ENCODE data around the gene FASTKD2.
"Not testable (repeated sequence)": the region's sequence is repeated elsewhere in the genome, so short reads cannot be mapped to it uniquely, and the experiment has no call there.

FASTKD2 gene

GRCh38 chr2:206792645-206793044 lies 27.2 kb downstream of the FASTKD2 start:
- DNase-seq = no peak

GRCh38 chr2:206797376-206797775 lies 32.0 kb downstream of the FASTKD2 start:
- DNase-seq = no peak

- DNase-seq = no peak
Observed at GRCh38 chr2:206798000-206798399, 32.6 kb downstream of the FASTKD2 start.

GRCh38 chr2:206799083-206799482 lies 33.7 kb downstream of the FASTKD2 start:
- DNase-seq = no peak

- DNase-seq = peak; percentile 15
Observed at GRCh38 chr2:206800506-206801417, 35.4 kb downstream of the FASTKD2 start.

- no peak for DNase-seq
Observed at GRCh38 chr2:206801418-206802189, 36.2 kb downstream of the FASTKD2 start.

GRCh38 chr2:206802654-206803514 lies 37.5 kb downstream of the FASTKD2 start:
- no peak for DNase-seq

- no peak for DNase-seq
Observed at GRCh38 chr2:206804326-206804725, 38.9 kb downstream of the FASTKD2 start.

- DNase-seq = no peak
Observed at GRCh38 chr2:206805887-206806607, 40.6 kb downstream of the FASTKD2 start.

GRCh38 chr2:206807624-206808023 lies 42.2 kb downstream of the FASTKD2 start:
- DNase-seq = not testable (repeated sequence)

GRCh38 chr2:206812471-206812870 lies 47.1 kb downstream of the FASTKD2 start:
- DNase-seq = not testable (repeated sequence)

- DNase-seq = no peak
Observed at GRCh38 chr2:206814498-206814897, 49.1 kb downstream of the FASTKD2 start.

- no peak for DNase-seq
Observed at GRCh38 chr2:206820807-206821206, 55.4 kb downstream of the FASTKD2 start.

GRCh38 chr2:206823178-206823577 lies 57.8 kb downstream of the FASTKD2 start:
- DNase-seq = no peak

- DNase-seq = no peak
Observed at GRCh38 chr2:206824087-206824618, 58.7 kb downstream of the FASTKD2 start.

GRCh38 chr2:206824993-206825392 lies 59.6 kb downstream of the FASTKD2 start:
- DNase-seq = no peak

- DNase-seq = no peak
Observed at GRCh38 chr2:206831442-206831995, 66.1 kb downstream of the FASTKD2 start.

- DNase-seq = no peak
Observed at GRCh38 chr2:206832873-206833272, 67.5 kb downstream of the FASTKD2 start.

- no peak for DNase-seq
Observed at GRCh38 chr2:206833291-206833690, 67.9 kb downstream of the FASTKD2 start.

GRCh38 chr2:206836722-206837121 lies 71.3 kb downstream of the FASTKD2 start:
- DNase-seq = no peak

GRCh38 chr2:206837775-206838174 lies 72.4 kb downstream of the FASTKD2 start:
- no peak for DNase-seq

- no peak for DNase-seq
Observed at GRCh38 chr2:206838690-206839089, 73.3 kb downstream of the FASTKD2 start.
